K562 (cell line): ENCODE measurements around the gene TMPRSS11A. TPM values are rescaled to one million over a fixed set of nuclear protein-coding genes. Genes with fewer than 3 reads are reported as not detected.

Source experiments
- ATAC-seq: fragments of 200-7000 bp; cut with Tn5 transposase; 3 replicates; pipeline ENCODE4 v1.9.1; 2020; ENCODE audit warnings: moderate library complexity
- BruUV-seq: library from RNA; stranded (reverse); fragments of 400-500 nt; replicated peaks from 2 replicates; lab custom pipeline; 2021; lab: Mats Ljungman, UMichigan
- CTCF ChIA-PET: fragments of 300-600 bp; formaldehyde crosslinking; extraction: SDS; loops from one replicate; lab custom pipeline; 2021; ENCODE audit warnings: low intra/inter-chr PET ratio; lab: Yijun Ruan, JAX
- POLR2A ChIA-PET: fragments of 300-600, 350-650 bp; sonication (Branson Sonifier 250); formaldehyde crosslinking; extraction: SDS; loops from one replicate; lab custom pipeline; 2021; ENCODE audit warnings: antibody characterized with exemption, inconsistent platforms; lab: Yijun Ruan, JAX
- DNase-seq, 4 experiments: peaks; one replicate each; pipeline versions ENCODE4 v3.0.0 to v3.0.0-alpha.2; 2011 to 2018; ENCODE audit warnings: low spot score in 3 of 4, mixed read lengths in 3 of 4; ENCODE audit errors: extremely low read depth in 1 of 4
- FAIRE-seq: peaks from 2 replicates; lab custom pipeline; 2011; peaks lifted over from hg19 to GRCh38; lab: Jason Lieb, UNC
- H2AFZ ChIP-seq: 2 replicates; pipeline ENCODE4 v1.6.0; 2011; ENCODE audit warnings: low read depth, low read length, control low read depth, inconsistent platforms
- H3K27ac ChIP-seq: fragments of 200-600 bp; 3 replicates; pipeline ENCODE4 v1.8.0; 2011; ENCODE audit warnings: low read depth, mild to moderate bottlenecking, control low read depth, inconsistent platforms, low read length, moderate library complexity, mixed read lengths; ENCODE audit errors: extremely low read depth
- H3K27me3 ChIP-seq, 2 experiments: fragments of 300-600 bp in 1 of 2; 2 replicates in 1 of 2; 3 replicates in 1 of 2; pipeline versions ENCODE4 v1.6.0 to v1.8.0; 2011; ENCODE audit warnings: inconsistent platforms in 2 of 2, low read length in 2 of 2, mild to moderate bottlenecking in 1 of 2, mixed read lengths in 1 of 2, moderate library complexity in 1 of 2; ENCODE audit not compliant: control insufficient read depth in 2 of 2, insufficient read depth in 2 of 2
- H3K36me3 ChIP-seq: fragments of 300-600 bp; 3 replicates; pipeline ENCODE4 v1.8.0; 2011; ENCODE audit warnings: mild to moderate bottlenecking, low read length, inconsistent platforms; ENCODE audit not compliant: control insufficient read depth, insufficient read depth
- H3K4me1 ChIP-seq, 2 experiments: fragments of 200-600 bp in 1 of 2; replicated peaks in 1 of 2; 2 replicates in 1 of 2; 3 replicates in 1 of 2; pipeline versions ENCODE4 v1.5.1 to v1.8.0; 2011; ENCODE audit warnings: inconsistent platforms in 2 of 2, low read length in 2 of 2, mild to moderate bottlenecking in 1 of 2, mixed read lengths in 1 of 2, moderate library complexity in 1 of 2; ENCODE audit not compliant: control insufficient read depth in 2 of 2, insufficient read depth in 2 of 2
- H3K4me2 ChIP-seq: 2 replicates; pipeline ENCODE4 v1.6.1; 2011; ENCODE audit warnings: low read length, control low read depth, inconsistent platforms, mixed read lengths; ENCODE audit not compliant: insufficient read depth
- H3K4me3 ChIP-seq: fragments of 200-600 bp; sonication (generic), shearing (Covaris generic); 2 replicates; pipeline ENCODE4 v1.5.1; 2016; ENCODE audit warnings: control low read depth, inconsistent platforms
- H3K79me2 ChIP-seq: fragments of 200-600 bp; 3 replicates; pipeline ENCODE4 v1.8.0; 2011; ENCODE audit warnings: low read length, inconsistent platforms; ENCODE audit not compliant: control insufficient read depth, insufficient read depth
- H3K9ac ChIP-seq, 2 experiments: 2 replicates each; pipeline versions ENCODE4 v1.6.0 to v1.6.1; 2011; ENCODE audit warnings: low read depth in 2 of 2, low read length in 2 of 2, control low read depth in 1 of 2, inconsistent platforms in 1 of 2, mild to moderate bottlenecking in 1 of 2, mixed read lengths in 1 of 2; ENCODE audit not compliant: insufficient read depth in 1 of 2
- H3K9me1 ChIP-seq: one replicate; pipeline ENCODE4 v1.6.0; 2011; ENCODE audit warnings: inconsistent platforms, mild to moderate bottlenecking, low read length, moderate library complexity; ENCODE audit not compliant: control insufficient read depth, insufficient read depth
- H3K9me3 ChIP-seq: replicated peaks from 2 replicates; pipeline ENCODE4 v1.5.1; 2011; ENCODE audit warnings: low read depth, low read length, inconsistent platforms; ENCODE audit not compliant: control insufficient read depth, insufficient read depth
- H4K20me1 ChIP-seq: replicated peaks from 2 replicates; pipeline ENCODE4 v1.6.1; 2011; ENCODE audit warnings: low read length, inconsistent platforms, mixed read lengths; ENCODE audit not compliant: control insufficient read depth, insufficient read depth
- HMBOX1 ChIP-seq: sonication (generic); IDR thresholded peaks from 2 replicates; pipeline ENCODE4 v1.6.1; 2016
- NBN ChIP-seq: fragments of 450-650 bp; IDR thresholded peaks from 2 replicates; pipeline ENCODE4 v1.6.1; 2016; ENCODE audit warnings: low read depth, mild to moderate bottlenecking
- RBM25 ChIP-seq: fragments of 200-400 bp; formaldehyde crosslinking; IDR thresholded peaks from 2 replicates; pipeline ENCODE4 v1.6.1; 2018; ENCODE audit warnings: low read length, low read depth, moderate library complexity; ENCODE audit not compliant: severe bottlenecking
- ZBTB43 ChIP-seq: sonication (generic); formaldehyde crosslinking; IDR thresholded peaks from 2 replicates; pipeline ENCODE4 v1.8.0; 2023; ENCODE audit warnings: mild to moderate bottlenecking, missing genetic modification reagents
- ZNF347 ChIP-seq: fragments of 450-650 bp; formaldehyde crosslinking; IDR thresholded peaks from 2 replicates; pipeline ENCODE4 v1.4.0; 2020; ENCODE audit warnings: low read depth, mild to moderate bottlenecking, moderate library complexity
- in situ Hi-C: fragments of 300-500 bp; cut with MboI; formaldehyde crosslinking; loops from 4 replicates; pipeline ENCODE4 v1.15.0; 2018; ENCODE audit warnings: inconsistent platforms, mixed read lengths
- intact Hi-C: fragments of 100-400 bp; cut with micrococcal nuclease; formaldehyde crosslinking; loops from 2 replicates; pipeline ENCODE4 v1.14.2; 2022
- polyA plus RNA-seq, 8 experiments: library from polyadenylated mRNA; depleted of rRNA in 4 of 8; stranded (reverse) in 5 of 8; unstranded in 3 of 8; fragments of >200 nt; fragmentation: Nextera tagmentation in 2 of 8; fragmentation: Illumina TruSeq in 1 of 8; extraction: Ambion mirVana in 2 of 8; extraction: Trizol in 1 of 8; gene quantifications; 2 replicates each; pipeline versions ENCODE4 v1.2.1 to v1.2.3, GENCODE V29; 2011 to 2014; ENCODE audit warnings: inconsistent platforms in 1 of 8, missing spikeins in 1 of 8
- total RNA-seq, 7 experiments: library from RNA; depleted of rRNA in 6 of 7; stranded (reverse); fragments of >200 nt in 6 of 7; fragmentation: Illumina TruSeq in 2 of 7; extraction: Trizol in 2 of 7; gene quantifications; 2 replicates each; pipeline versions ENCODE4 v1.2.1 to v1.2.3, GENCODE V29; 2011 to 2021; ENCODE audit warnings: low replicate concordance in 1 of 7
- TF ChIP-seq, protein P1 (sequence below), 3 experiments: fragments of 200-800 bp in 1 of 3; fragments of 250-450 bp in 1 of 3; fragments of 450-650 bp in 1 of 3; sonication (Bioruptor Pico) in 1 of 3; sonication (Bioruptor generic) in 1 of 3; formaldehyde crosslinking in 1 of 3; IDR thresholded peaks; 2 replicates each; pipeline versions ENCODE4 v1.6.1 to v1.8.0; 2016 to 2022; ENCODE audit warnings: mild to moderate bottlenecking in 2 of 3, missing genetic modification characterization in 2 of 3, missing compliant biosample characterization in 1 of 3, moderate library complexity in 1 of 3

Gene TMPRSS11A
- total and polyA plus RNA-seq, 9 of the 15 experiments (the other 6 are each of a cell fraction or from before 2014, with no cell fraction given) = not detected

GRCh38 chr4:67897686-67898085, 65.6 kb downstream of the TMPRSS11A start:
- no peaks in the 10 kb centered on the region for H3K27me3 ChIP-seq
- H3K4me2 ChIP-seq = no peak overlapping the region
- ATAC-seq (no peak), DNase-seq (no peak), FAIRE-seq (no peak)
- H3K9ac ChIP-seq = no peak overlapping the region
- H3K4me1 ChIP-seq = peaks cover 0 to 6% of the 10 kb centered on the region in 2 experiments; a peak in 1 of 5 replicates
- in situ Hi-C loops = no loop called here
- no peaks in the 10 kb centered on the region for H3K79me2 ChIP-seq
- H3K9me1 ChIP-seq = no peaks in the 10 kb centered on the region
- ChIA-PET CTCF (no interaction called here), POLR2A (no interaction called here)
- no peaks in the 10 kb centered on the region for H3K36me3 ChIP-seq
- H3K4me3 ChIP-seq = no peak overlapping the region
- intact Hi-C loops = no loop called here
- H3K27ac ChIP-seq = no peak overlapping the region
- H3K9me3 ChIP-seq = no peaks in the 10 kb centered on the region
- no peaks in the 10 kb centered on the region for H4K20me1 ChIP-seq
- no peak for TF ChIP-seq NBN
- TF ChIP-seq ZBTB43 = no peak
- TF ChIP-seq HMBOX1 = no peak
- TF ChIP-seq, protein P1, sequence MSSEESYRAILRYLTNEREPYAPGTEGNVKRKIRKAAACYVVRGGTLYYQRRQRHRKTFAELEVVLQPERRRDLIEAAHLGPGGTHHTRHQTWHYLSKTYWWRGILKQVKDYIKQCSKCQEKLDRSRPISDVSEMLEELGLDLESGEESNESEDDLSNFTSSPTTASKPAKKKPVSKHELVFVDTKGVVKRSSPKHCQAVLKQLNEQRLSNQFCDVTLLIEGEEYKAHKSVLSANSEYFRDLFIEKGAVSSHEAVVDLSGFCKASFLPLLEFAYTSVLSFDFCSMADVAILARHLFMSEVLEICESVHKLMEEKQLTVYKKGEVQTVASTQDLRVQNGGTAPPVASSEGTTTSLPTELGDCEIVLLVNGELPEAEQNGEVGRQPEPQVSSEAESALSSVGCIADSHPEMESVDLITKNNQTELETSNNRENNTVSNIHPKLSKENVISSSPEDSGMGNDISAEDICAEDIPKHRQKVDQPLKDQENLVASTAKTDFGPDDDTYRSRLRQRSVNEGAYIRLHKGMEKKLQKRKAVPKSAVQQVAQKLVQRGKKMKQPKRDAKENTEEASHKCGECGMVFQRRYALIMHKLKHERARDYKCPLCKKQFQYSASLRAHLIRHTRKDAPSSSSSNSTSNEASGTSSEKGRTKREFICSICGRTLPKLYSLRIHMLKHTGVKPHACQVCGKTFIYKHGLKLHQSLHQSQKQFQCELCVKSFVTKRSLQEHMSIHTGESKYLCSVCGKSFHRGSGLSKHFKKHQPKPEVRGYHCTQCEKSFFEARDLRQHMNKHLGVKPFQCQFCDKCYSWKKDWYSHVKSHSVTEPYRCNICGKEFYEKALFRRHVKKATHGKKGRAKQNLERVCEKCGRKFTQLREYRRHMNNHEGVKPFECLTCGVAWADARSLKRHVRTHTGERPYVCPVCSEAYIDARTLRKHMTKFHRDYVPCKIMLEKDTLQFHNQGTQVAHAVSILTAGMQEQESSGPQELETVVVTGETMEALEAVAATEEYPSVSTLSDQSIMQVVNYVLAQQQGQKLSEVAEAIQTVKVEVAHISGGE (CRISPR knock-in tag; IDR thresholded peaks at IDR 0.05) = no peak
- no peak for TF ChIP-seq ZNF347 (CRISPR knock-in tag)
- TF ChIP-seq RBM25 = no peak
- no peak overlapping the region for H2AFZ ChIP-seq
- no TSS peak for BruUV-seq
